Panc1 (cell line): Measurements from ENCODE around the gene NUBP2.

Experiments used
- CTCF ChIP-seq: fragments of 450-650 bp; IDR thresholded peaks from 2 replicates; pipeline ENCODE4 v1.5.1; 2017; ENCODE audit warnings: mild to moderate bottlenecking
- POLR2AphosphoS5 ChIP-seq: IDR thresholded peaks from 2 replicates; pipeline ENCODE4 v1.6.1; 2012; ENCODE audit warnings: mild to moderate bottlenecking, low read depth, low read length, moderate library complexity

- no peak for TF ChIP-seq CTCF
- no peak for TF ChIP-seq POLR2AphosphoS5
Observed at GRCh38 chr16:1764971-1765370, 17.8 kb upstream of the NUBP2 start.
